ENCODE measurements around the gene AMOTL2. TPM values are rescaled to one million over a fixed set of nuclear protein-coding genes. Genes with fewer than 3 reads are reported as not detected.

AMOTL2 gene
- total RNA-seq, 1 experiment from 2014 or later: 102 TPM

DNA sequence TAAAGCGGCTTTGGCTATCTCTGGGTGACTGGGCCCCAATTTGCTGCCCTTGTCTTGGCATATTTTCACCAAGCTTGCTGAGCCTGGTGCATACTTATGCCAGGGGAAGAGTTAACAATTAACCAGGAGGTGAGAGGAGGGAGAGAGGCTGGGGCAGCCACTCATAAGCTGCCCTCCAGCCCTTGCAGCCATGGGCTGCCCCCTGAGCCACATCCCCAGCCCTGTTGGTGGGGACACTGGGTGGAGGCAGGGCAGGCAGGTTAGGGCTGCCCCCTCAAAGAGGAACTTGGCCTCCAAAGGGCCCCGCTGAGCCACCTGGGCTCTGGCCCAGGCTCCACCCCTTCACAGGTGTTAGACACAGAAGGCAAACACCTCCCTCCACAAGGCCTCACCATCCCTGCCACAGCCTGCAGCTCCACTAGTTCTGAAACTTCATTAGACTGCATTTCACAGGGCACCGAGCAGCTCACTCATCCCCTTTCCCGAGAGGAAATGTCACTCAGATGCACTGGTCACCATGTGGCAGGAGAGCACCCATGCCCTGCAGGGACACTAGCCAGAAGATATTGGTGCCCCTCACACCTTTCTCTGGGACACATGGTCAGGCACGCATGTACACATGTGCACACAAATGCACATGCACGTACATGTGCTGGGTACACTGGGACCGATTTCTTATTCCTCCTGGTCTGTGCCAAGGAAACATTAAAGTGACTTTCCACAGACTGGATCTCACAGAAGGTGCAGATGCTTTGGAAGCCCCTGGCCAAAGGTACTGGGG lies 20.2 kb downstream of the AMOTL2 start:
- DNase-seq (ENCODE audit: low read depth): no peak

DNA sequence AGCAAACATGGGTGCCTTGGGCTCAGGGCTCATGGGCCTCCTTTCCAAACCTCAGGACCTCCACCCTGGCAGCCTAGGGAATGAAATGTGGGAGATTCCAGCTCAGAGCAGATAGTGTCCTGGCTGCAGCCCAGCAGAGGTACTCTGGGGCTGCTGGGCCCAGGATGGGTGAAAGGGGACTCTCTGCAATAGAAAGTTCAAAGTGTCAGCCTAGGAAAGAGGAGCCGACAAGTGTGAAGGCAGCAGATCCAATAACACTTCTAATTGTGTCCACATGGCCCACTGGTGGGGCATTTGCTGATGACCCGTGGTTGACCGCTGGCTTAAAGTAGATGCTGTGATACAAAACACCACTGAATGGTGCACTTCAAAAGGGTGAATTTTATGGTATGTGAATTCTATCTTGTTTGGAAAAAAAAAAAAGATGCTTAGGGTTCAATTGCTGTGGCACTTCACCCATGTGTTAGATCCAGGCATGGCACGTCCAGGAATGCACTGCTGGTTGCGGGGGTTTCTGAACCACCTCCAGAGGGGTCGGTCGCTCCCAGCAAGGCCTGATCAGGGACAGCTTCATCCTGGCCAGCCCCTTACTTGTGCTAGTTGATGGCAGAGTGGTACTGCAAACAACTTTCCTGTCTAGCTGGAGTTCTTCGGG lies 20.9 kb downstream of the AMOTL2 start:
- DNase-seq (ENCODE audit: low read depth): no peak

DNA sequence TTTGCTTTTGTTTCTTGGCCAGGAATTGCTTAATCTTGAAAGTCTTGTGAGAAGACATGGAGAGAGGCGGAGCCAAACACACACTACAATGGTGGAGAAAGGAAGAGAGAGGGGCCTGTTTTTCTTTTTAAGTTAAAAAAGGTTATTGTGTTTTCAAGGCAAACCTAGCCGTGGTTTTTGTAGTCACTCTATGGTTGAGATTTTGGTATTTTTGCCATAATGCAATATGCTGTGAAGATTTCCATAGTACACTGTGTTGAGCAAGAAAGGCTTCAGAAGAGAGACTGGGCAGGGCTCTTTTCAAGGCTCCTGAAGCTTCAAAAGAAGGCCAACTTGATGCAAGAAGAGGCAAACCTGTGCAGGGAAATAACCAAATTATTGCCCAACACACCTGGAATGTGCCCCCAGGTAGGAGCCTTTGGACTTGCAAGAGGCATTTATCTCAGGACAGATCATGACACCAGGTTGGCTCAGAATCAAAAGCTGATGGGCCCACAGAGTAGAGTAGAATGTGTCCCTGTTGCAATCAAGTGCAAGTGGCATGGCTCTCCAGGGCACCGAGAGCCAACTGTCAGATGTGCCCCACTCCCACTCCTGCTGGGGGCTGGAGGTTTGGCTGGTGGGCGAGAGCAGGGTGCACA lies 22.1 kb downstream of the AMOTL2 start:
- no peak for DNase-seq (ENCODE audit: low read depth)

DNA sequence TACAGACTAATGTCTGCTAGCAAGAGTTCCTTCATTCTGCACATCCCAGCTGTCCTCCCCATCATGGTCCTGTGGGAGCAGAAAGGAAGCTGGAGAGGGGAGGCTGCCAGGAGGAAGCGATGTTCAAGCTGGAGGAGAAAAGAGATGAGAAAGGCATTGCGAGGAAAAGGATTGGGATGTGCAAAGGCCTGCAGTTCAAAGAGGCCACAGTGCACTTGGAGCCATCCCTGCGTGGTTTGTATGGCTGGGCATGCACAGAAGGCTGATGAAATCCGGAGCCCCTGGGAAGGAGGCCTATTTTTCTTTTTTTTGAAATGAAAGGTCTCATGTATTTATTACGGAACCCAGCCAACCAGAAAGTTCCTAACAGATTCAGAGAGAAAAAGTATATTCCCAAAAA lies 22.8 kb downstream of the AMOTL2 start:
- no peak for DNase-seq (ENCODE audit: low read depth)

DNA sequence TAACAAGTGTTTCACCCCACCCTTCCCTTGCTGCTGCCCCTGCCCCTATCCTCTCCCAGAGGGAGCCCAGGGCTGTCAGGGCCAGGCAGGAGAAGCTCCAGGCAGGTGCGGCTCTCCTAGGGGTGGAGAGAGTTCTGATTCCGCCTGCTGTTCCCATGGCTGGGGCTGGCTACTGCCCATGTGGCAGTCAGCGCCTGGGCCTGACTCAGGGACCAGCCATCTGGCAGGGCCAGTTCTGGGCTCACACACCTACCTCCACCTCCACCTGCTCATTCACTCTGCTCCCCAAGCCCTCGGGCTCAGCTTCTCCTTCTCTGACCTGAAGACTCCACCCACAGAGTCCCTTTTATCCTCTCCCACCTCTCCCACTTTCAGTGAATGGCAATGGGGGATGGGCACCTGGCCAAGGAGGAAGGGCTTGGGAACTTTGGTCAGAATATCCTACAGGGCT lies 23.4 kb downstream of the AMOTL2 start:
- no peak for DNase-seq (ENCODE audit: low read depth)

DNA sequence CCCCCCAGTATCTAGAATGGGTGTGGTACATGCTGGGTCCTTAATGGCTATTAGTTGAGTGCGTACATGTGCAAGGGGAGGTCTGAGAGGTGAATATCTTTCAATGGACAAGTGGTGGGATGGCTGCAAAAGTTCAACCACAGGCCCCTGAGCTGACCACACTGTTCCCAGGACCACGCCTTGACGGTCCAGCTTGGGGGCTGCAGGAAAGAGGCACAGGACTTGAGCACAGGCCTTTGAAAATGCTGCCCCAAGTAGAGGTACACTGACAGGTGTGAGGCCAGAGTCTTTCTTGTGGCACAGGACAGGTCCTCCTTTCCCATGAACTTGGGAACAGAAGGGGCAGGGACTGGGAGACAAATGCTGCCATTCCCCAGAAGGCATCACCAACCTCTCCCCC lies 24.0 kb downstream of the AMOTL2 start:
- no peak for DNase-seq (ENCODE audit: low read depth)

DNA sequence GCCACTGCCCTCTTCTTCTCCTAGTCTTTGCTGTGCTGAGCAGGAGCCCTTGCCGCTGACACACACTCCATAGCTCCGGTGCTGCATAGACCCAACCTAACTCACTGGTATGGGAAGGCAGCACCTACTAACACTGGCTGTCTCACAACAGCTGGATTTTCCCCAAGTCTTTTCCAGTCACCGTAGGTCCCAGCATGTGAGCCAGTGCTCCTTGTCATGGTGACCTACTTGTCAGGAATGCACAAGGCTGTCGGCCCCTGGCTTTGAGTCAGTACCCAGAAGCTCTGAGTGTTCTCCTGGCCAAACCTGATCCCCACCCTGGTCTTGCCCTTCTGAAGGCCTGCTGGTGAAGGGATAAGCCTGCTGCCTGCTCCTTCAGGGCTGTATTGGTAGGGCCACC lies 25.7 kb downstream of the AMOTL2 start:
- DNase-seq (ENCODE audit: low read depth): no peak

DNA sequence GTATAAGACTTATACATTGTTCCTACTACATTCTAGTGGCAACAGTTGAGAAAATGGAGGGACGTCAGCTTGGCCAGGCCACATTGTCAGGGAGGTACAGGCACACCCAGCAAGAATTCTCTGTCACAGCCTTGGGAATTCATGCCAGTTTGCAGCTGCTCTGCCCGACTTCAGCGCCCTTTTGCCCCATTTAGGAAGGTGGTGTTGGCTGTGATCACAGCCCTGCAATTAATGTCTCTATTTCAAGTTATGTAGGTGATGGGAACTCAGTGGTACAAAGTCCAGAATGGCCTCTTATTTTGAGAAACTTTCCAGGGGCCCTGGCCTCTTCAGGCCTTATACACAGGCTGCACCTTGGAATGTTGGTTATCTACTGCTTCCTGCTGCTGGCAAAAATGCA lies 26.7 kb downstream of the AMOTL2 start:
- DNase-seq (ENCODE audit: low read depth): no peak

DNA sequence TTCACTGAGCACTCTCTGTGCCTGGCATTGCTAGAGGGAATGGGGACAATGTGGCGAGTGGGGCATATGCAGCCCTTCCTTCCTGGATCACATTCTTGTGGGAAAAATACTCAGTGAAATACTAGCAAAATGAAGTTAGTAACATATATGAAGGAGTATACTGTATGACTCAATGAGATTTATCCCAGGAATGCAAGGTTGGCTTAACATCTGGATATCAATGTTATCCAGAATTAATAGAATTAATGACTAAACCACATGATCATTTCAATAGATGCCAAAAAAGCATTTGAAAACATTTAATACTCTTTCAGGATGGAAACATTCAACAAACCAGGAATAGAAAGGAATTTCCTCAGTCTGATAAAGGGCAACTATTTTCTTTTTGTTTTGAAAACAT lies 27.5 kb downstream of the AMOTL2 start:
- DNase-seq (ENCODE audit: low read depth): no peak

DNA sequence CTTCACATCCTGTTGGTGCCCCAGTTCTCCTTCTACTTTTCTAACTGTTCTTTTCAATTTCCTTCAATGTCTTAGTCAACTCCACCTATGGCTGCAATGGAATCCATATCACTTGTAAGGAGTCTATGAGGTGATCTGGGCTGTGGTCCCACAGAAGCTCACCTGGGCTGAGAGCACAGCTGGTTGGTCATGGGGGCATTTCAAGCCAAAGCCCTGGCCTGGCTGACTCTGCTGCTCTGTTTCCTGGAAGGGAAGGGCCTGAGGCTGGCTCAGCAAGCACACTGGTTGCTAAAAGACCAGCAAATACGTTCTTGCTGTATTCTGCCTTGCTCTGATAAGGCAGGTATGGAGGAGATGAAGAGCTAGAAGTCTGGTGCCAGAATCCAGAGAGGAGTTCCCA lies 29.0 kb downstream of the AMOTL2 start:
- no peak for DNase-seq (ENCODE audit: low read depth)

DNA sequence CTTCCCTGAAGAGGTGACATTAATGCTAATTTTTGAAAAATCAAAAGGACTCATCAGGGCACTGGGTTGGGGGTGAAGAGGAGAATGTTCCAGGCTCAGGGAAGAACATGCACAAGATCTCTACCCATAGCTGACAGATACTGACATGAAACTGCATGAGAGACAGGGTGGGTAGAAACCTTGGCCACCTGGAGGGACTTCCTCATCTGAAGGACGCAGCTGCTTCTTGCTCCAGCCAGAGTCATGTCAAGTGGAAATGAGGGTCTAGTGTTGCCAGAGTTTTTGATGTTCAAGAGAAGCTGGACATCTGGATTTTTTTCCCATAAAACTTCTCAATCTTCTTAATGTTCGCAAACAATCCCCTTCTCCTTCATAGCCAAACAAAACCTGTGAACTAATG lies 29.7 kb downstream of the AMOTL2 start:
- DNase-seq (ENCODE audit: low read depth): no peak

DNA sequence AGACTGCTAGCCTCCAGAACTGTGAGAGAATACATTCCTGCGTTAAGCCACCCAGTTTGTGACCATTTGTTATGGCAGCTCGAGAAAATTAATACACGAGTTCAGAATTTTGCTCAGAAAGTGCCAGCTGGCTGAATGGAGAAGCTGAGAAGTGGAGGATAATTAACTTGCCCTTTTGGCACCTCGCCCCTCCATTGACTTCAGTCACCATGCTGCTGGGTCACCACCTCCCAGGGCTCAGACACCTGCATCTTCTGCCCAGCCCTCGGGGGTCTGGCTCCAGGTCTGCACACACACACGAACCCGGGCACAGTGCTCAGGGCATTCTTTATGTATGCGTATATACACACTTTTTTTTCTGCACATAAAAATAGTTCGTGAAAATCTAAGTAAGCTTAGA lies 32.0 kb downstream of the AMOTL2 start:
- no peak for DNase-seq (ENCODE audit: low read depth)

DNA sequence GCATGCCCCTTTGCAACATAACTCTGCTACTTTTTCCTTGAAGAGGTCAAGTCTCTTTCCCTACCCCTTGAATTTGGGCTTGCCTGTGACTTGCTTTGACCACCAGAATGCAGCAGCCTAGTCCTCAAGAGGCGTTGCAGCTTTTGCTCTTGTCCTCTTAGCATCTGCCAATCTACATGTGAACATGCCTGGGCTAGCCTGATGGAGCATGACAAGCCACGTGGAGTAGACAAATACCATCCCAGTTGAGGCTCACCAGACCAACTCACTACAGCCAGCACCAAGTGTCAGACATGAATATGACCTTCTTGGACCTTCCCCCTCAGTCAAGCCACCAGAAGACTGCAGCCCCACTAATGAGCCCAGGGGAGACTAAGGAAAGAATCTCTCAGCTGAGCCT lies 32.9 kb downstream of the AMOTL2 start:
- no peak for DNase-seq (ENCODE audit: low read depth)

DNA sequence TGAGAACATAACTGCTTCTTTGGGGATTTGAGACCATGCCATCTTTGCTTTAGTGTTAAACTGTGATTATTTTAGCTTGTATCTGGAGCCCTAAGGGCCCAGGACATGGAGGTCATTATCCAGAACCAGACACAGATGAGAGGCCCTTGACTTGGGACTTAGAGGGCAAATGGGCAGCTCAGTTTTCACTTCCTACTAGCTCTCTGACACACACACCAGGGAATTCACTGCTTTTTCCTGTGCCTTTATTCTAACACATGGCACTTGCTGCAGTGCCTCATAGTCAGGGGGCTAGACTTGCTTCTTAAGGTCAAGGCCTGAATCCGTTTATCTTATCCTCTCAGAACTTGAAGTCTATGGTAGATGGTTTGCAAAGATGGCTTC lies 33.3 kb downstream of the AMOTL2 start:
- DNase-seq (ENCODE audit: low read depth): no peak

DNA sequence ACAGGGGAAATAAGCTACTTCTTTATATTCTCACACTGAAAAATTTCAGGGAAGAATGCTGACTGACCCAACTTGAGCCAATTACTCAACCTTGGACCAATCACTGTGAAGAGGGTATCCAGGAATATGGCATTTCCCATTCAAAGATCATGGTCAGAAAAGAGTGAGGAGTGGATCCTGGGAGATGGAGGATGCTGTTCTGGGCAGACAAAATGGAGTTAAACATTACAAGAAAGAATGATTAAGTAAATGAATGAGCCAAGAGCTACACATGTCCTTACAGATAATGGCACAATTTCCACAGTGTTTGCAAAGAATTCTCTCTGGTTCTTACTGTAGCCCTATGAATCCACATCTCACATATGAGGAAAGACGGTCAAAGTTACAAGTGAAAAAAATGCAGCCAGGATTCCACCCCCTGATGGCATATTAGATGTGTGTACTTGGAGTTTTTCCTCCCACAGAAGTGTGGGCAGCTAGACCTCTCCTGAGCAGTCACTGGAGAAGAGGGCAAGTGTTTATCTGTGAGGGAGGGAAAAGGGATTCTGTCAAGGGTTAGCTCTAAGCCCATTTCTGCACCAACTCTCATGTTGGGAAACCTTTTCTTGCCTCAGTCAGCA lies 33.8 kb downstream of the AMOTL2 start:
- no peak for DNase-seq (ENCODE audit: low read depth)

DNA sequence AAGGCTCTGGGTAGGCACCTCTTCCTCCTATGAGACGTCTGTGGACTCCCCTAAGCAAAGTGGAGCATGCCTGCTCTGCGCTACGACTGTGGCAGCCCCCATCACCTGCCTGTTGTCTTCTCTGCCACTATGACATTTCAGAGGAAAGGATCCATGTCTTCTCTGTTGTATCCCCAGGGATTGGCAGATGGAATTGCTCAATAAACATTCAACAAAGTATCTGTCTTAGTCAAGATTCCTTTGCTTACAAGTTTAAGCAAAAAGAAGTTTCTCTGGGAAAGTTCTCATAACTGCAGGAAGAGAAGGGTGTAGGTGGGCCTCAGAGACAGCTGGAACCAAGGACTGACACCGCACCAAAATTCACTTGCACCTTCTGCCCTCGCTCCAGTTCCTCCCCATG lies 34.3 kb downstream of the AMOTL2 start:
- no peak for DNase-seq (ENCODE audit: low read depth)

DNA sequence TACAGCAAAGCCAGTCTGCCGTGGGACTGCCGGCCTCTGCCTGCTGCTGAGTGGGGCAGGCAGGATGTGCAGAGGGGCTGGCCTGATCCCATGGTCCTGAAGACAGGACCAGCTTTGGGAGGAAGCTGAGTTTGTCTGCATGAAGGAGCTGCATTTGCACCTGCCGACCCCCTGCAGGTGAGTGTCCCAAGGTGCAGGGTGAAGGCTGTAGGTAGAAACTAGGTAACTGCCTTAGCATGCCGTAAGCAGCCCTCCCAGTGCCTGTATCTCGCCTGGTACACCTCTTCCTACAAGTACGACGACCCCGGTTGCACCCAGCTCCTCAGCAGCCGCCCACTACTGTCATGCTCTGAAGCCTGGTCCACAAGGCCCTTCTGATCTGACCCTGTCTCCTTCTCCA lies 34.9 kb downstream of the AMOTL2 start:
- no peak for DNase-seq (ENCODE audit: low read depth)

DNA sequence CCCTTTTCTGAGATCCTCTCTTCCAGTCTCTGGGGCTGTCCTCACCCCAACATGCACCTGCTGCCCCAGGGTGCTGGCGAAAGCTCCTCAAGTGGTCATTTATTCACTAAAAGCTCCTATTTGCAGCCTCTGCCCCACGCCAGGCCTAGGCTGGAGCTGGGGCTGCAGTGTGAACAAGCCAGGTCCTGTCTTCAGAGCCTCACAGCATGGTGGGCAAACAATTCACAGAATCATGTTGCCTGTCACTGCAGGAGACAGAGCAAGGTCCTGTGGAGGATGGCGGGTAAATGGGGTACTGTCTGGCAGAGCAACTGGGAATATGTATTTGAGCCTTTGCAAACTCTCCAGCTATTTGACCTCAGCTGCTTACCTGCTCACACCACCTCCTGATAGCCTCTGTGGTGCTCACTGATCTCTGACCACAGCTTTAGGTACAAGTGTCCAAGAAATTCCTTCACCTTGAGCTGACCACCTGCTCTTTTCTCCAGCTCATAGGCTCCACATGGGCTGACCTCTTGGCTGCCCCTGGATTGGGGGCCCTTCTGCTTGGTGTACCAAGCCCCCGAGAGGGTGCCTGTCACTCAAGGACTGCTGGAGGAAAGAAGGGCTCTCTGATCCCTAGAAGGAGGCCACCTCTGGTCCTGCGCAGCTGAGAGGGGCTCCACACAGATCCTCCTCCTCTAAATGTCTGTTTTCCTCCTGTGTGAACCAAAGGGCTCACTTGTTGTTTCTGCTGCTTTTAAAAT lies 35.6 kb downstream of the AMOTL2 start:
- DNase-seq (ENCODE audit: low read depth): no peak

DNA sequence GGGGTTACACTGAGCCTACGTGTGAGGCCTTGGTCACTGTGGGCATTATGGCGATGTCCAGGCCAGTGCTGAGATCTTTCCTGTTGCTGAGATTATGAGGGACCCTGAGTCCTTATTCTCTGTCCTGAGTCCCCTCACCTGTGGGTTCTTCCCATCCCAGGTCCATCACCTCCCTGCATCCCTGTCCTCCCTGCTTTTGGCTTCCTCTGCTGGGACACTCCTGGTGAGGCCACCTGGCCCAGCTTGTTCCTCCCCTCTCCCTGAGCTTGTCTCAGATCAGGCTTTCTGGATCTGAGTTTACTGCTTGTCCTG lies 36.1 kb downstream of the AMOTL2 start:
- no peak for DNase-seq (ENCODE audit: low read depth)

DNA sequence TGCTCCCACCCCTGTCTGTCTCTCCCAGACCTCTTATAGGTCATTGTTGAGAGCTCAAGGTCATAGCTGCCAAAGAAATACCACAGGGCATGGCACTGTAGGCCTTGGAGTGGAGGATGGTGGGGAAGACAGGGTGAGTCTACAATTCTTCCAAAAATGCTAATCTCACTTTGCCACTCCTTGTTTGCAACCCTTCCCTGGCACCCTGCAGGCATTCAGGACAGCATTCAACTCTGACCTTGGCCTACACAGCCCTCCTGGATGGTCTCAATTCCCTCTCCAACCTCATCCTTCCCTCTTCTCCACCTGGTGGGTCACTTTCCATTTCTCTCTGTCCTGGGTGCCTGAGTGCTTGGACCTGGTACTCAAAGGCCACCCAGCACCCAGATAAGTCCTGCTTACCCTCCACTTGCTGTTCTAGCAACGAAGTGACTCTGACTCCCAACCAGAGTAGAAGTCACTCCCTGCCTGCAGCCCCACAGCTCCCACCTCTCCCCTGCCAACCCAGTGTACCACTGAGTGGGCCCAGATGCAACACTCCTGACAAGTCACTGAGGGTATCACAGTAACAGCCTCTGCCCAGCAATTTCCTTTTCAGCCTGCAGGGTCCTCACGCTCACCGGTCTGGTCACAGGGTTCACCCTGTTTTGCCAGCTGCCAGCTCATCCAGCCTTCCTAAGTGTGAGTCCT lies 36.6 kb downstream of the AMOTL2 start:
- DNase-seq (ENCODE audit: low read depth): no peak

DNA sequence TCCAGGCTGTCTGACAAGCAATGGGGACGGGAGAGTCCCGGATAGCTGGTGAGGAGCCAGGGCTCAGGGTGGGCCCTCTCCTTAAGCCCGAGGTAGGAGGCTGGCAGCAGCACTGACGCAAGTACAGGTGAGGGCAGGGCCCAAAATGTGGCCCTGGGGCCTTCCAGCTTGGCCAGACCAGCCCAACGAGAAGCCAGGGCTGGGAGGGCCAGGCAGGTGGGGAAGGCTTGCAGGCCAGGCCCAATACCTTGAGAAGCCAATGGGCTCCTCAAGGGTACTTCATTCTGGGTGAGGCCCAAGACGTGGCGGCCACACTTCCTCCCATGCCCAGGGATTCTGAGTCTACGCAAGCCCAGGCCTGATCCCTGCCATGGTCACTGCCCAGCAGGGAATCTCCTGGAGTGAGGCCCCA lies 37.2 kb downstream of the AMOTL2 start:
- DNase-seq (ENCODE audit: low read depth): no peak

DNA sequence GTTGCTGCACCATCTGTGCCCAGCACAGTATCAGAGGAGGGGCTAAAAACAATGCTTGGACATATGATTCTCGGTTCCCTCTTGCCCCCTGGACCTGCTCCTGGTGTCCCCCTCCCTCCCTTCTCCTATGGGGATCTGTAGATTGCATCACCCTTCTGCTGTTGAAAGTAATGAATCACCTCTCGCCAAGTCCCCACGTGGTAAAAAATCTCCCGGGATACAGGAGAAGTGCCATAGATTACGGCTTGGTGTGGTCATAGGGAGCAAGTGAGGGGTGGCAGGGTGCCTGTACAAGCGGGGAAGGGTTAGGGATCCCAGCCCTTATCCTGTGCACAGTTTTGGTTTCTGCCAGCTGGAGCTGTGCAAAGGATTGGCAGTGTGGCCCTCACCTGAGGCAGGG lies 37.7 kb downstream of the AMOTL2 start:
- DNase-seq (ENCODE audit: low read depth): no peak

Data from Daoy (cell line).